LNCaP clone FGC (cell line): ENCODE measurements around the gene WDR26.
"Not testable (repeated sequence)": the region's sequence is repeated elsewhere in the genome, so short reads cannot be mapped to it uniquely, and the experiment has no call there.

Experiments
- DNase-seq: peaks from one replicate; pipeline ENCODE4 v3.0.0-alpha.2; 2011; ENCODE audit warnings: low read depth
- H3K4me3 ChIP-seq: 2 replicates; pipeline ENCODE4 v1.5.1; 2011; ENCODE audit warnings: mild to moderate bottlenecking, low read depth, low read length, control low read depth
- TF ChIP-seq, protein P1 (sequence below): IDR thresholded peaks from 2 replicates; pipeline ENCODE4 v1.5.1; 2012; ENCODE audit warnings: mild to moderate bottlenecking; ENCODE audit not compliant: control insufficient read depth, insufficient read depth; ENCODE audit errors: extremely low read depth

WDR26 gene

DNA sequence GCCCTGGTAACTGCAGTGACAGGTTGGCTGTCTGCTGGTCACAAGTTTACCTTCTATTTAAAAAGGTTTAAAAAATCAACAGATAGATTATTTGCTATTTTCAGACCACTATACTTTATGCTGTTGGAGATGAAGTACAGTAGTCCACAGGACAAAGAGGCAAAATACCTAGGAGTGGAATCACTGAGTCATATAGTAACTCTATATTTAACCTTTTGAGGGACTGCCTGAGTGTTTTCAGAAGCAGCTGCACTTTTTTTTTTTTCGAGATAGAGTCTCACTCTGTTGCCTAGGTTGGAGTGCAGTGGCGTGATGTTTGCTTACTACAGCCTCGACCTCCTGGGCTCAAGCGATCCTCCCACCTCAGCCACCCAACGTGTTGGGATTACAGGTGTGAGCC, 66.2 kb downstream of the WDR26 start:
- TF ChIP-seq, protein P1, sequence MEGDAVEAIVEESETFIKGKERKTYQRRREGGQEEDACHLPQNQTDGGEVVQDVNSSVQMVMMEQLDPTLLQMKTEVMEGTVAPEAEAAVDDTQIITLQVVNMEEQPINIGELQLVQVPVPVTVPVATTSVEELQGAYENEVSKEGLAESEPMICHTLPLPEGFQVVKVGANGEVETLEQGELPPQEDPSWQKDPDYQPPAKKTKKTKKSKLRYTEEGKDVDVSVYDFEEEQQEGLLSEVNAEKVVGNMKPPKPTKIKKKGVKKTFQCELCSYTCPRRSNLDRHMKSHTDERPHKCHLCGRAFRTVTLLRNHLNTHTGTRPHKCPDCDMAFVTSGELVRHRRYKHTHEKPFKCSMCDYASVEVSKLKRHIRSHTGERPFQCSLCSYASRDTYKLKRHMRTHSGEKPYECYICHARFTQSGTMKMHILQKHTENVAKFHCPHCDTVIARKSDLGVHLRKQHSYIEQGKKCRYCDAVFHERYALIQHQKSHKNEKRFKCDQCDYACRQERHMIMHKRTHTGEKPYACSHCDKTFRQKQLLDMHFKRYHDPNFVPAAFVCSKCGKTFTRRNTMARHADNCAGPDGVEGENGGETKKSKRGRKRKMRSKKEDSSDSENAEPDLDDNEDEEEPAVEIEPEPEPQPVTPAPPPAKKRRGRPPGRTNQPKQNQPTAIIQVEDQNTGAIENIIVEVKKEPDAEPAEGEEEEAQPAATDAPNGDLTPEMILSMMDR = no peak
- no peak for DNase-seq
- no peak overlapping the region for H3K4me3 ChIP-seq

DNA sequence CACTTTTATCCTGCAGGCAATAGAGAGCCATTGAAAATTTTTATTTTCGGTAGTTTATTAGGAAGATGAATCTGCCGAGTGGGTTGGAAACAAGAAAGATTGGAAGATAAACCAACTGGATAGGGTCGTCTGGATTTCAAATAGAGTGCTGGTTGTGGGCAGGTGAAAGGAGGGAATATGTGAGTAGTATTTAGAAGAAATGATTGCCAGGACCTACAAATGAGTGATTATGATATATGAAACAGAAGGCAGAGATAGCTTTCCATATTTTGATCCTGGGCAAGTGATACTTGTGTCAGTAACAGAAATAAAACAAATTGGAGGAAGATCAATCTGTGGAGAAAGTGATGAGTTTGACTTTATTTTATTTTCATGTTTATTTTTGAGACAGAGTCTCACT, 75.4 kb downstream of the WDR26 start:
- no peak for DNase-seq
- TF ChIP-seq, protein P1 = no peak
- no peak overlapping the region for H3K4me3 ChIP-seq

DNA sequence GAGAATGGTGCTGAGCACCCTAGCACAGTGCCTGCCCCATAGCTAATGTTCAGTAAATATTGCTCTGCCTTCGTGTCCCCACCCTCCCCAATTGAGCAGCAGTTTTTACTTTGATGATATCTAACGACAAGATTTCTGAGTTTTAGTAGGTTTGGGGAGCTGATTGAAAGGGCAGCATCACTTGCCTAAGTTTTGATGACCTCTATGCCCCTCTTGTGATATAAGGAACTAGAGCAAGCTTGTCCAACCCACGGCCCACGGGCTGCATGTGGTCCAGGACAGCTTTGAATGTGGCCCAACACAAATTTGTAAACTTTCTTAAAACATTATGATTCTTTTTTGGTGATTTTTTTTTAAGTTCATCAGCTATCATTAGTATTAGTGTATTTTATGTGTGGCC, 76.4 kb downstream of the WDR26 start:
- DNase-seq = no peak
- TF ChIP-seq, protein P1 = no peak
- H3K4me3 ChIP-seq = peak overlapping the region; percentile 69

DNA sequence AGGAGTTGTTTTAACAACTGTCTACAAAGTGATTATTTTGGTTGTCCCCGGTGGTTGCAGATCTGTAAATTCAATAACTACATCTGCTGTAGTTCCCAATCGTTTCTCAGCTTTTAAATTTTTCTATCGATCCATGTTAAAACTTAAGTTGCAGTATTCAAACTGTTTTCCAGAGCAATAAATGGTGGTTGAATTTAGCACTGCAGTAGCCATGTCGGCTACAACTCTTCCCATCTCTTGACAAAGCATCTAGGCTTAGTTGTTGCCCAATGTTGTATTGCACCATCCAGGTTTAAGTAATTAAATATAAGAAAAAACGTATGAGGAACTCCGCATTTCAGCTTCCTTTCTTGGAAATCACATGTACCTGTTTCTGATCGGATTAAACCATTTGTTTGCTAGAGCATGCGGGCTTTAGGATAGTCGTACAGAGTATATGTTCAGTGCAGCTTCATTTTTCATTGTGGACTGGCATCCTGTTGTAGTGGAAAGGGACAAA, 76.9 kb downstream of the WDR26 start:
- TF ChIP-seq, protein P1 = no peak
- DNase-seq = no peak

GRCh38 chr1:224356685-224357625, 77.6 kb downstream of the WDR26 start, which contains the start of gene CNIH4:
Gene CNIH4, plus strand, starts transcription at chr1:224356879. Its CDS starts 46 bp downstream, at chr1:224356925.
- TF ChIP-seq, protein P1 = no peak
- H3K4me3 ChIP-seq = peak within 1 kb of the TSS; percentile 69
- DNase-seq = peak; percentile 88

More for the DNA sequence above, 76.9 kb downstream of the WDR26 start:
- H3K4me3 ChIP-seq = peak overlapping the region; percentile 69

GRCh38 chr1:224353975-224354925, 80.3 kb downstream of the WDR26 start:
- no peak overlapping the region for H3K4me3 ChIP-seq
- TF ChIP-seq, protein P1 = no peak
- DNase-seq = no peak

DNA sequence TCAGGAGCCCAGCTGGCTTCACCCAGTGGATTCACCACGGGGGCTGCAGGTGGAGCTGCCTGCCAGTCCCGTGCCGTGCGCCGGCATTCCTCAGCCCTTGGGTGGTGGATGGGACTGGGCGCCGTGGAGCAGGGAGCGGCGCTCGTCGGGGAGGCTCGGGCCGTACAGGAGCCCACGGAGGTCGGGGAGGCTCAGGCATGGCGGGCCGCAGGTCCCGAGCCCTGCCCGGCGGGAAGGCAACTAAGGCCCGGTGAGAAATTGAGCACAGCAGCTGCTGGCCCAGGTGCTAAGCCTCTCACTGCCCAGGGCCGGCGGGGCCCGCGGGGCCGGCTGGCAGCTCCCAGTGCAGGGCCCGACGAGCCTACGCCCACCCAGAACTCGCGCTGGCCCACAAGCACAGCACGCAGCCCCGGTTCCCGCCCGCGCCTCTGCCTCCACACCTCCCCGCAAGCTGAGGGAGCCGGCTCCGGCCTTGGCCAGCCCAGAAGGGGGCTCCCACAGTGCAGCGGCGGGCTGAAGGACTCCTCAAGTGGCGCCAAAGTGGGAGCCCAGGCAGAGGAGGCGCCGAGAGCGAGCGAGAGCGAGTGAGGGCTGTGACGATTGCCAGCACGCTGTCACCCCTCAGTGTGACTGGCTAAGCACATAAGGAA, 82.0 kb downstream of the WDR26 start:
- DNase-seq, H3K4me3 ChIP-seq: not testable (repeated sequence)

DNA sequence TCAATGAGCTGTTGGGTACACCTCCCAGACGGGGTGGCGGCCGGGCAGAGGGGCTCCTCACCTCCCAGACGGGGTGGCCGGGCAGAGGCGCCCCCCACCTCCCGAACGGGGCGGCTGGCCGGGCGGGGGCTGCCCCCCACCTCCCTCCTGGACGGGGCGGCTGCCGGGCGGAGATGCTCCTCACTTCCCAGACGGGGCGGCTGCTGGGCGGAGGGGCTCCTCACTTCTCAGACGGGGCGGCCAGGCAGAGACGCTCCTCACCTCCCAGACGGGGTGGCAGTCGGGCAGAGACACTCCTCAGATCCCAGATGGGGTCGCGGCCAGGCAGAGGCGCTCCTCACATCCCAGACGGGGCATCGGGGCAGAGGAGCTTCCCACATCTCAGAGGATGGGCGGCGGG, 84.9 kb downstream of the WDR26 start:
- H3K4me3 ChIP-seq, DNase-seq: not testable (repeated sequence)
